GM21526 (cell line): ENCODE measurements around the gene HBEGF.
"Not testable (repeated sequence)": the region's sequence is repeated elsewhere in the genome, so short reads cannot be mapped to it uniquely, and the experiment has no call there.

Experiments used
- ATAC-seq: cut with Tn5 transposase; IDR thresholded peaks from one replicate; pipeline ENCODE4 v1.9.1; 2021; ENCODE audit warnings: moderate library complexity; ENCODE audit not compliant: unreplicated experiment, low FRiP score

Gene HBEGF

GRCh38 chr5:140361901-140362300 lies 15.5 kb upstream of the HBEGF start:
- ATAC-seq, result no peak

- no peak for ATAC-seq
Observed at GRCh38 chr5:140360681-140361479, 14.5 kb upstream of the HBEGF start.

GRCh38 chr5:140360101-140360500 lies 13.7 kb upstream of the HBEGF start, which contains the start of gene SLC4A9:
Gene SLC4A9 (plus strand): TSS chr5:140360194. CDS start chr5:140360237, 43 bp downstream.
- no peak for ATAC-seq

GRCh38 chr5:140358738-140359310 lies 12.4 kb upstream of the HBEGF start:
- no peak for ATAC-seq

- peak; percentile 89 for ATAC-seq
Observed at GRCh38 chr5:140357726-140358093, 11.3 kb upstream of the HBEGF start.

GRCh38 chr5:140356853-140357725 lies 10.7 kb upstream of the HBEGF start:
- ATAC-seq, result no peak

GRCh38 chr5:140355546-140355945 lies 9.1 kb upstream of the HBEGF start:
- no peak for ATAC-seq

GRCh38 chr5:140351609-140352334 lies 5.4 kb upstream of the HBEGF start:
- peak; percentile 68 for ATAC-seq

GRCh38 chr5:140349244-140349643 lies 2.8 kb upstream of the HBEGF start:
- ATAC-seq, result no peak

GRCh38 chr5:140348104-140348503 lies 1.7 kb upstream of the HBEGF start:
- no peak for ATAC-seq

- ATAC-seq, result no peak
Observed at GRCh38 chr5:140347360-140347759, 957 bp upstream of the HBEGF start.

- peak; percentile 18 for ATAC-seq
Observed at GRCh38 chr5:140345919-140346347, 470 bp downstream of the HBEGF start.

GRCh38 chr5:140344683-140345423 lies 1.6 kb downstream of the HBEGF start:
- no peak for ATAC-seq

- ATAC-seq, result not testable (repeated sequence)
Observed at GRCh38 chr5:140343849-140344248, 2.6 kb downstream of the HBEGF start.

GRCh38 chr5:140342896-140343295 lies 3.5 kb downstream of the HBEGF start:
- ATAC-seq, result no peak

GRCh38 chr5:140342287-140342686 lies 4.1 kb downstream of the HBEGF start:
- no peak for ATAC-seq

GRCh38 chr5:140341591-140341990 lies 4.8 kb downstream of the HBEGF start:
- no peak for ATAC-seq

- ATAC-seq, result no peak
Observed at GRCh38 chr5:140340605-140341121, 5.7 kb downstream of the HBEGF start.

- no peak for ATAC-seq
Observed at GRCh38 chr5:140339636-140340035, 6.8 kb downstream of the HBEGF start.

GRCh38 chr5:140338908-140339307 lies 7.5 kb downstream of the HBEGF start:
- no peak for ATAC-seq
